K562 (cell line): ENCODE data around the gene ALKBH3. TPM values are rescaled to one million over a fixed set of nuclear protein-coding genes. Genes with fewer than 3 reads are reported as not detected.

Experiments
- ATAC-seq: fragments of 200-7000 bp; cut with Tn5 transposase; 3 replicates; pipeline ENCODE4 v1.9.1; 2020; ENCODE audit warnings: moderate library complexity
- BruUV-seq: library from RNA; stranded (reverse); fragments of 400-500 nt; replicated peaks from 2 replicates; lab custom pipeline; 2021; lab: Mats Ljungman, UMichigan
- CTCF ChIA-PET: fragments of 300-600 bp; formaldehyde crosslinking; extraction: SDS; loops from one replicate; lab custom pipeline; 2021; ENCODE audit warnings: low intra/inter-chr PET ratio; lab: Yijun Ruan, JAX
- POLR2A ChIA-PET: fragments of 300-600, 350-650 bp; sonication (Branson Sonifier 250); formaldehyde crosslinking; extraction: SDS; loops from one replicate; lab custom pipeline; 2021; ENCODE audit warnings: antibody characterized with exemption, inconsistent platforms; lab: Yijun Ruan, JAX
- DNase-seq, 4 experiments: peaks; one replicate each; pipeline versions ENCODE4 v3.0.0 to v3.0.0-alpha.2; 2011 to 2018; ENCODE audit warnings: low spot score in 3 of 4, mixed read lengths in 3 of 4; ENCODE audit errors: extremely low read depth in 1 of 4
- FAIRE-seq: peaks from 2 replicates; lab custom pipeline; 2011; peaks lifted over from hg19 to GRCh38; lab: Jason Lieb, UNC
- H2AFZ ChIP-seq: 2 replicates; pipeline ENCODE4 v1.6.0; 2011; ENCODE audit warnings: low read depth, low read length, control low read depth, inconsistent platforms
- H3K27ac ChIP-seq: fragments of 200-600 bp; 3 replicates; pipeline ENCODE4 v1.8.0; 2011; ENCODE audit warnings: low read depth, mild to moderate bottlenecking, control low read depth, inconsistent platforms, low read length, moderate library complexity, mixed read lengths; ENCODE audit errors: extremely low read depth
- H3K27me3 ChIP-seq, 2 experiments: fragments of 300-600 bp in 1 of 2; 2 replicates in 1 of 2; 3 replicates in 1 of 2; pipeline versions ENCODE4 v1.6.0 to v1.8.0; 2011; ENCODE audit warnings: inconsistent platforms in 2 of 2, low read length in 2 of 2, mild to moderate bottlenecking in 1 of 2, mixed read lengths in 1 of 2, moderate library complexity in 1 of 2; ENCODE audit not compliant: control insufficient read depth in 2 of 2, insufficient read depth in 2 of 2
- H3K36me3 ChIP-seq: fragments of 300-600 bp; 3 replicates; pipeline ENCODE4 v1.8.0; 2011; ENCODE audit warnings: mild to moderate bottlenecking, low read length, inconsistent platforms; ENCODE audit not compliant: control insufficient read depth, insufficient read depth
- H3K4me1 ChIP-seq, 2 experiments: fragments of 200-600 bp in 1 of 2; replicated peaks in 1 of 2; 2 replicates in 1 of 2; 3 replicates in 1 of 2; pipeline versions ENCODE4 v1.5.1 to v1.8.0; 2011; ENCODE audit warnings: inconsistent platforms in 2 of 2, low read length in 2 of 2, mild to moderate bottlenecking in 1 of 2, mixed read lengths in 1 of 2, moderate library complexity in 1 of 2; ENCODE audit not compliant: control insufficient read depth in 2 of 2, insufficient read depth in 2 of 2
- H3K4me2 ChIP-seq: 2 replicates; pipeline ENCODE4 v1.6.1; 2011; ENCODE audit warnings: low read length, control low read depth, inconsistent platforms, mixed read lengths; ENCODE audit not compliant: insufficient read depth
- H3K4me3 ChIP-seq: fragments of 200-600 bp; sonication (generic), shearing (Covaris generic); 2 replicates; pipeline ENCODE4 v1.5.1; 2016; ENCODE audit warnings: control low read depth, inconsistent platforms
- H3K79me2 ChIP-seq: fragments of 200-600 bp; 3 replicates; pipeline ENCODE4 v1.8.0; 2011; ENCODE audit warnings: low read length, inconsistent platforms; ENCODE audit not compliant: control insufficient read depth, insufficient read depth
- H3K9ac ChIP-seq, 2 experiments: 2 replicates each; pipeline versions ENCODE4 v1.6.0 to v1.6.1; 2011; ENCODE audit warnings: low read depth in 2 of 2, low read length in 2 of 2, control low read depth in 1 of 2, inconsistent platforms in 1 of 2, mild to moderate bottlenecking in 1 of 2, mixed read lengths in 1 of 2; ENCODE audit not compliant: insufficient read depth in 1 of 2
- H3K9me1 ChIP-seq: one replicate; pipeline ENCODE4 v1.6.0; 2011; ENCODE audit warnings: inconsistent platforms, mild to moderate bottlenecking, low read length, moderate library complexity; ENCODE audit not compliant: control insufficient read depth, insufficient read depth
- H3K9me3 ChIP-seq: replicated peaks from 2 replicates; pipeline ENCODE4 v1.5.1; 2011; ENCODE audit warnings: low read depth, low read length, inconsistent platforms; ENCODE audit not compliant: control insufficient read depth, insufficient read depth
- H4K20me1 ChIP-seq: replicated peaks from 2 replicates; pipeline ENCODE4 v1.6.1; 2011; ENCODE audit warnings: low read length, inconsistent platforms, mixed read lengths; ENCODE audit not compliant: control insufficient read depth, insufficient read depth
- BRD9 ChIP-seq: fragments of 450-650 bp; IDR thresholded peaks from 2 replicates; pipeline ENCODE4 v1.6.1; 2018; ENCODE audit warnings: low read depth; ENCODE audit not compliant: partially characterized antibody
- CTBP1 ChIP-seq: fragments of 450-650 bp; IDR thresholded peaks from 2 replicates; pipeline ENCODE4 v1.6.1; 2016; ENCODE audit warnings: borderline replicate concordance
- MCM2 ChIP-seq: fragments of 450-650 bp; IDR thresholded peaks from 2 replicates; pipeline ENCODE4 v1.6.1; 2017; ENCODE audit warnings: low read depth, mild to moderate bottlenecking
- MTA3 ChIP-seq: fragments of 450-650 bp; formaldehyde crosslinking; IDR thresholded peaks from 2 replicates; pipeline ENCODE4 v1.6.1; 2017; ENCODE audit warnings: mild to moderate bottlenecking, borderline replicate concordance
- PCBP1 ChIP-seq: fragments of 200-400 bp; formaldehyde crosslinking; IDR thresholded peaks from 2 replicates; pipeline ENCODE4 v1.6.1; 2018; ENCODE audit warnings: mild to moderate bottlenecking, low read depth, low read length; ENCODE audit not compliant: poor library complexity, severe bottlenecking
- POLR2G ChIP-seq: fragments of 200-400 bp; formaldehyde crosslinking; IDR thresholded peaks from 2 replicates; pipeline ENCODE4 v1.6.1; 2017; ENCODE audit warnings: low read depth, mild to moderate bottlenecking, antibody characterized with exemption, low read length, moderate library complexity
- SIRT6 ChIP-seq: IDR thresholded peaks from one replicate; pipeline ENCODE4 v1.6.1; 2012; ENCODE audit warnings: low read depth, mild to moderate bottlenecking, control low read depth, inconsistent platforms, low read length, moderate library complexity
- ZBTB8A ChIP-seq: fragments of 450-650 bp; IDR thresholded peaks from 2 replicates; pipeline ENCODE4 v1.6.1; 2018; ENCODE audit warnings: mild to moderate bottlenecking, moderate library complexity; ENCODE audit not compliant: partially characterized antibody
- ZNF3 ChIP-seq: fragments of 250-450 bp; sonication (Bioruptor Pico); IDR thresholded peaks from 2 replicates; pipeline ENCODE4 v1.5.0; 2021; ENCODE audit warnings: mild to moderate bottlenecking, moderate library complexity
- ZNF408 ChIP-seq: fragments of 250-450 bp; sonication (Bioruptor Pico); IDR thresholded peaks from 2 replicates; pipeline ENCODE4 v1.4.0; 2020; ENCODE audit warnings: low read depth, mild to moderate bottlenecking, moderate library complexity
- ZNF79 ChIP-seq: fragments of 250-450 bp; sonication (Bioruptor Pico); IDR thresholded peaks from 2 replicates; pipeline ENCODE4 v1.4.0; 2020; ENCODE audit warnings: low read depth, mild to moderate bottlenecking, moderate library complexity
- WGBS: fragments of 100-300 bp; shearing (Covaris generic); methylation state at CpG from one replicate; pipeline ENCODE4 v1.1.6; 2016; ENCODE audit warnings: low coverage, mixed read lengths; ENCODE audit not compliant: insufficient coverage; ENCODE audit errors: missing lambda C conversion rate; 5-methylcytosine and 5-hydroxymethylcytosine counted together
- in situ Hi-C: fragments of 300-500 bp; cut with MboI; formaldehyde crosslinking; loops from 4 replicates; pipeline ENCODE4 v1.15.0; 2018; ENCODE audit warnings: inconsistent platforms, mixed read lengths
- intact Hi-C: fragments of 100-400 bp; cut with micrococcal nuclease; formaldehyde crosslinking; loops from 2 replicates; pipeline ENCODE4 v1.14.2; 2022
- polyA plus RNA-seq, 8 experiments: library from polyadenylated mRNA; depleted of rRNA in 4 of 8; stranded (reverse) in 5 of 8; unstranded in 3 of 8; fragments of >200 nt; fragmentation: Nextera tagmentation in 2 of 8; fragmentation: Illumina TruSeq in 1 of 8; extraction: Ambion mirVana in 2 of 8; extraction: Trizol in 1 of 8; gene quantifications; 2 replicates each; pipeline versions ENCODE4 v1.2.1 to v1.2.3, GENCODE V29; 2011 to 2014; ENCODE audit warnings: inconsistent platforms in 1 of 8, missing spikeins in 1 of 8
- total RNA-seq, 7 experiments: library from RNA; depleted of rRNA in 6 of 7; stranded (reverse); fragments of >200 nt in 6 of 7; fragmentation: Illumina TruSeq in 2 of 7; extraction: Trizol in 2 of 7; gene quantifications; 2 replicates each; pipeline versions ENCODE4 v1.2.1 to v1.2.3, GENCODE V29; 2011 to 2021; ENCODE audit warnings: low replicate concordance in 1 of 7
- TF ChIP-seq, protein P1 (sequence below), 3 experiments: IDR thresholded peaks in 2 of 3; conservative IDR thresholded peaks in 1 of 3; 2 replicates each; pipeline ENCODE4 v1.5.1; 2011 to 2012; ENCODE audit warnings: low read length in 3 of 3, mild to moderate bottlenecking in 3 of 3, control low read depth in 2 of 3, improper control_type of control experiment in 1 of 3, inconsistent platforms in 1 of 3, low read depth in 1 of 3, mixed read lengths in 1 of 3, moderate library complexity in 1 of 3; ENCODE audit not compliant: insufficient read depth in 2 of 3

Gene ALKBH3
- total and polyA plus RNA-seq, 9 of the 15 experiments (the other 6 are each of a cell fraction or from before 2014, with no cell fraction given), result 16.0 to 49.9 (median 36.5) TPM

DNA sequence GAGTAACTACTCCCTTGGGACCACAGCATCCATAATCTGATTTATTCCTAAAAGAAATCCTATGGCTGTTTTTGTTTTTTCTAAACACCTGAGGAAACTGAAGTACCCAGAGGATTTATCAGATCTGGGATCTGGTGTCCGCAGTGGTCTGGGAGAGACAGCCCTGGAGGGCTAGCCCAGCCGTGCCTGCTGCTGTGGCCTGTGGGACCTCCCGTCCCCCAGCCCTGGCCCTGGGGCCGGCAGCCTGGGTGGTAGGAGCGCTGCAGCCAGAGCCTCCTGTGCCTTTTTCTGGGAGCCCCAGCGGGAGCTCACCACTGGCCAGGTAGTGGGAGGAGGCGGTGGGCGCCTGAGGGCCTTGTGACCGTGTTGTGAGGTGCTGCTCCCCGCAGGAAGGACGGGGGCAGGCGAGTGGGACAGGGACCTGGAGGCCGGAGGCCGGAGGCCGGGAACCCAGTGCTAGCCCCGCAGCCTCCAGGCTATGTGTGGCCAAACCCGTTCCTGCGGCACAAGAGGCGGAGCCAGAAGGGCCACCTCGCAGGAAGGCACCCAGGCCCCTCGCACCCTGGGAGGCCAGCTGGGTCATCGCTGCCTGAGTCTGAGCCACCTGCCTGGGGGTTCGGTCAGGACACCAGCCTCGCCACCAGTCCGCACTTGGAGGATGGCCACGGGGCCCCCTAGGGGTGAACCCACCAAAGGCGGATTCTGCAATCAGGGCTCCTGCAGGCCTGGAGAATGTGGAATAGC lies 43.7 kb downstream of the ALKBH3 start:
- H3K4me2 ChIP-seq, result no peak overlapping the region
- intact Hi-C loops, result no loop called here
- H3K27me3 ChIP-seq, result 0 out of 5 replicates have a peak, but pooled peaks cover 0 to 3% of the 10 kb centered on the region in 2 experiments
- 72% methylated on average over 24 of the region's 27 CpGs for WGBS
- H3K9me3 ChIP-seq, result no peaks in the 10 kb centered on the region
- 0 out of 3 replicates have a peak, but pooled peaks have one; percentile 17 for ATAC-seq
- H3K79me2 ChIP-seq, result no peaks in the 10 kb centered on the region
- H3K4me3 ChIP-seq, result no peak overlapping the region
- H3K36me3 ChIP-seq, result peaks cover 17% of the 10 kb centered on the region; the same call in 2 of the 3 replicates
- POLR2A ChIA-PET, result interaction anchor here (0.6 to 1.4 kb wide), 4 partner anchors 9 to 23 kb away, joined by 3 to 7 read pairs (median 4); partner anchors contain the start of gene C11orf96
- in situ Hi-C loops, result no loop called here
- no peak overlapping the region for H3K27ac ChIP-seq
- no peaks in the 10 kb centered on the region for H4K20me1 ChIP-seq
- H2AFZ ChIP-seq, result no peak overlapping the region
- FAIRE-seq, result no peak
- BruUV-seq, result no TSS peak
- no peak for TF ChIP-seq BRD9
- 0 out of 2 replicates have a peak, but pooled peaks have one; percentile 2 for TF ChIP-seq CTBP1
- TF ChIP-seq, protein P1, sequence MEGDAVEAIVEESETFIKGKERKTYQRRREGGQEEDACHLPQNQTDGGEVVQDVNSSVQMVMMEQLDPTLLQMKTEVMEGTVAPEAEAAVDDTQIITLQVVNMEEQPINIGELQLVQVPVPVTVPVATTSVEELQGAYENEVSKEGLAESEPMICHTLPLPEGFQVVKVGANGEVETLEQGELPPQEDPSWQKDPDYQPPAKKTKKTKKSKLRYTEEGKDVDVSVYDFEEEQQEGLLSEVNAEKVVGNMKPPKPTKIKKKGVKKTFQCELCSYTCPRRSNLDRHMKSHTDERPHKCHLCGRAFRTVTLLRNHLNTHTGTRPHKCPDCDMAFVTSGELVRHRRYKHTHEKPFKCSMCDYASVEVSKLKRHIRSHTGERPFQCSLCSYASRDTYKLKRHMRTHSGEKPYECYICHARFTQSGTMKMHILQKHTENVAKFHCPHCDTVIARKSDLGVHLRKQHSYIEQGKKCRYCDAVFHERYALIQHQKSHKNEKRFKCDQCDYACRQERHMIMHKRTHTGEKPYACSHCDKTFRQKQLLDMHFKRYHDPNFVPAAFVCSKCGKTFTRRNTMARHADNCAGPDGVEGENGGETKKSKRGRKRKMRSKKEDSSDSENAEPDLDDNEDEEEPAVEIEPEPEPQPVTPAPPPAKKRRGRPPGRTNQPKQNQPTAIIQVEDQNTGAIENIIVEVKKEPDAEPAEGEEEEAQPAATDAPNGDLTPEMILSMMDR (IDR thresholded peaks at IDR 0.05 in 2 of 3, conservative IDR thresholded peaks at IDR 0.05 in 1 of 3; ENCODE audit: insufficient read depth in 2 of 3, low read depth in 1 of 3, low read length in 3 of 3), result peak in 2 of 3 experiments; percentile 3 to 46; a peak in 1 of 6 replicates
- TF ChIP-seq PCBP1, result peak; percentile 41
- no peak for TF ChIP-seq ZNF3
- TF ChIP-seq MTA3, result no peak
- TF ChIP-seq MCM2, result no peak
- TF ChIP-seq SIRT6, result no peak
- TF ChIP-seq POLR2G, result peak; percentile 56
- TF ChIP-seq ZBTB8A, result no peak
- no peak for TF ChIP-seq ZNF408 (CRISPR knock-in tag)
- no peak for TF ChIP-seq ZNF79 (CRISPR knock-in tag)
- TF ChIP-seq, all 486 proteins: peak for 4
- Histone ChIP-seq H3K4me1 (peaks cover 10 to 25% of the 10 kb centered on the region in 2 experiments; a peak in 4 of 5 replicates), H3K9me1 (no peaks in the 10 kb centered on the region), H3K9ac (no peak overlapping the region)
- CTCF ChIA-PET, result no interaction called here
- no peak for DNase-seq
